GM21515 (cell line): Measurements from ENCODE around the gene SERGEF.

ENCODE experiments used
- ATAC-seq: cut with Tn5 transposase; IDR thresholded peaks from one replicate; pipeline ENCODE4 v1.9.1; 2021; ENCODE audit not compliant: unreplicated experiment

The SERGEF gene

DNA sequence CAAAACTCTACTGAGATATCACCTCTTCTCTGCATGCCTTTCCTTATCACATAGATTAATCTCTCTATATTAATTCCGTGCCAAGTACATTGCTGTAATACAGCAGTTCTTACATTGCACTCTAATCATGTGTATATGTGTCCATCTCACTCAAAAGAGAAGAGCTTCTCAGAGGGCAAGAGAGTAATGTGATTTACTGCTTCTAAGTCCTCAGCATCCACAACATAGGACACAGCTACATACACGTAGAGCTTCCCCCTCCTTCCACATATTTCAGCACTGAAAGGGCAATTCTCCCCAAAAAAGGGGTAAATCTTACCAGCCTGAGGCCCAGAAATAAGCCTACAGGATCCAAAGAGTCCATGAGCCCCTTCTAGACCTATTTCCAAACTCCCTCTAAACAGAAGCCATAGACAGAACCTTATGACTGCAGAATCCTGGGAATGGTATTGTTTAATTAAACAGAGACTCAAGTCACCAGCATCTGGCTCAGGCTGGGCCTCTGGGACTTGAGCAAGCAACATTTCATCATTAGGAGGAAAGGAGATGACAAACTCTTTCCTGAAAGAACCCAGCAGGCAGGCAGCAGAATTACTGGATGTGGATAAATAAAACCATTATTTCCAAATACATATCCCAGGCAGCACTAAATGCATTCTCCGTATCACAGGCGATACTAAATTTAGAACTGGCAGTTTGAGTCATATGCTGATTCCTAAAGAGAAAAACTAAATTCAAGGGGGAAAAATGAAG lies 191.0 kb downstream of the SERGEF start:
- no peak for ATAC-seq

GRCh38 chr11:17816232-17816931 lies 196.5 kb downstream of the SERGEF start:
- no peak for ATAC-seq

DNA sequence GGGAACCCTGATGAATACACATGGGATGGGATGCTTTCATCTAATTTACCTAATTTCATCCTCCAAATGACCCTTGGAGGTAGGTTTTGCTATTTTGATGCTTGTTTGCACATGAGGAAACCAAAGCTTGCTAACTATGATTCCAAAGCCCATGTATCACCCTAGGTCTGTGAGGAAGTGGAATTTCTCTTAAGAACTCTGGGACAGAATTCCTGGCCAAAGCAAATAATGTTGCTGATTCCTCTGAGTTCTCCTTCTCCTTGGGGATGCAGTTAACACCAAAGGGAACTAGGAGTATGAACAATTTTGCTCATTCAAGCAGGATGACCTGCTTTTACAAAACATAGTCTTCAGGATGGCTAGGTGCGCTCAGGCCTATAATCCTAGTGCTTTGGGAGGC lies 198.3 kb downstream of the SERGEF start:
- ATAC-seq = no peak

GRCh38 chr11:17813391-17814059 lies 199.3 kb downstream of the SERGEF start:
- ATAC-seq = no peak

- ATAC-seq = no peak
Measured at GRCh38 chr11:17812865-17813187, 200.0 kb downstream of the SERGEF start.

- ATAC-seq = no peak
Measured at GRCh38 chr11:17812091-17812864, 200.6 kb downstream of the SERGEF start.

GRCh38 chr11:17811352-17811751 lies 201.5 kb downstream of the SERGEF start:
- no peak for ATAC-seq

DNA sequence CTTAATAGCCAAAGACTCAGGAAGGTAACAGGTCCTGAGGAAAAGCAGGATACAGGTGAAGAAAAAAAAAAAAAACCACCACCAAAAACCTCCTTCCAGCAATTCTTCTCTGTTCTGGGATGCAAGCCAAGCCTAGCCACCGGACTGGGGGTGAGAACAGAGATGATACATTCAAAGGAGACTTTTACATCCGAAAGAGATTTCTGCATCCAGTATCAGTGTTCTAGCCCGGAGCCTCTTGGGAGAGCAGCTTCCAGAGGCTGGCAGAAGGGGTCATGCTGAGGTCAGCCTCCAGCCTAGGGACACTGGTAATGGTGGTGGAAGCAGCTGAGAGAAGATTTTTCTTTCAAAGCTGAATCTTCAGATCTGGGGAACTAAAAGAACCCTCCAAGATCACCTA lies 202.1 kb downstream of the SERGEF start:
- no peak for ATAC-seq

- ATAC-seq = no peak
Measured at GRCh38 chr11:17810041-17810440, 202.8 kb downstream of the SERGEF start.

GRCh38 chr11:17807034-17807433 lies 205.8 kb downstream of the SERGEF start:
- ATAC-seq = no peak

- no peak for ATAC-seq
Measured at GRCh38 chr11:17805873-17806272, 207.0 kb downstream of the SERGEF start.

GRCh38 chr11:17805043-17805442 lies 207.8 kb downstream of the SERGEF start:
- no peak for ATAC-seq

DNA sequence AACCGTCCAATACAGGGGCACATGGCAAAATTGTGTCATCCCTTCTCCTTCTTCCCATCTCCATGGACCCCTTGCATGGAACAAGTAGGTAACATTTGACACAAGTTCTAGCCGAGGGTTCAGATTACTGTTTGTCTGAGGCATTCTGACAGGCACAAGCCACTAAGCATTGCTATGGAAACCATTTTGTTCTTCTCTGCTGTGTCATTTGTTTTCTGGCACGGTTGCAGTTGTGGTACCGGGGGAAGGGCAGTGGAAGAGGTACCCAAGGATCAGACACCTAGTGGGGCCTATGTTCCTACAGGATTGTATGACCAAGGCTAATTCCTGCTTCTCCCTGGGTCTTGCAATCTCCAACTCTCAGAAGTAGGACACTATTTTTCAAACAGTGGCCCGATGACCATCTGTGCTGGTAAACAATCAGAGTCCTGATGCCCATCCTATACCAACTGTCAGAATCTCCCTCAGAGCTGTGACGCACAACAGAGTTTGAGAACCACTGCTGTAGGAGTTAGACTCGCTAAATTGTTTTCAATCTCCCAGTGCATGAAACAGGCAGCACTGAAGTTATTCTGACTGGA lies 209.0 kb downstream of the SERGEF start:
- no peak for ATAC-seq

DNA sequence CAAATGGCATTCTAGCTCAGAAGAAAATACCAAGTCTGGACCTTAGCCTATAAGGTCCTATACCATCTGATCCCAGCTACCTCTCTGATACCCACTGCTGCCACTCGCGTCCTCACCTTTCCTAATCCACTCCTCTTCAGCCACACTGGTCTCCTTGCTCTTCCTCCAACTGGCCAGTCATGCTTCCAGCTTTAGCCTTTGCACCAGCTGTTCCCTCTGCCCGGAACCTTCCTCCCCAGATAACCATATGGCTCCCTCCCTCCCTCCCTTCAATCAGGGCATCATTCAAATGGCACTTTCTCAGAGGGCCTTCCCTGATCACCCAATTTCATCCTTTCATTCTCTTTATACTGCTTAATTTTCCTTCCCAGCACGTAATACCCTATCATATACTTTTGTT lies 210.4 kb downstream of the SERGEF start:
- no peak for ATAC-seq

- ATAC-seq = no peak
Measured at GRCh38 chr11:17801166-17801565, 211.7 kb downstream of the SERGEF start.

DNA sequence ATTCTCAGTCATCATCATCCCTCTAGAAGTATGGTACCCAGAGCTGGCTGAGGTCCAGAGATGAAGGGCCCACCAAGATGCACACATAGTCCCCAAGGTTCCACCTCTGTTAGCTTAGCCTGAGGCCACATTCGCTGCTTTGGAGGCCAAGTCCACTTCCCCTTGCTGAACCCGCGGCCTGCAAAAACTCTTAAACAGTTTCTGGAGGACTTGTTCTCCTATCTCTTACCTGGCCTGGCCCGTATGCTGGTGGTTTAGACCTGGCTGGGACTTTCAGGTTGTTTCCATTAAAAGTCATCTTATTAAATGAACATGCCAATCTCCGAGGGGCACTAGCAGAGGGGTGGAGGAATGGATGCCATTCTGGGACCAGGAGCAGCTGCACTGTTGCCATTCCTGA lies 213.7 kb downstream of the SERGEF start:
- ATAC-seq = no peak

DNA sequence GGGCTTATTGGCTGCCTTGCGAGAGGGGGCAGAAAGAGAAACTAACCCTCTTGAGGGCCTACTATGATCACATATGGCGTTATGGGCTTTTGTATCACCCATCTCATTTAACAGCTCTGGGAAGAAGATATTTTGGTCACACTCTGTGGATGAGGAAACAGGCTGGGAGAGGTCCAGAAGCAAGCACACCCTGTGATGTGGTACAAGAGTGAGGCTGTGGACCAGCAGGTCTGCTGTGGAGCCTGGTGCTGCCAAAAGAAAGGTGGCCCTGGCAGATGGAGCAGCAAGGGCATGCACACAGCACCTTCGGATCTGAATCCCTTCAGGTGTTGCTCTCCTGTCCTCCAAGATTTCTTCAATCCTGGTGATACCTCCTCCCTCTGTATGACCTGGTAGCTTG lies 214.1 kb downstream of the SERGEF start:
- no peak for ATAC-seq

- no peak for ATAC-seq
Measured at GRCh38 chr11:17798253-17798652, 214.6 kb downstream of the SERGEF start.

GRCh38 chr11:17796154-17796553 lies 216.7 kb downstream of the SERGEF start:
- no peak for ATAC-seq

- ATAC-seq = no peak
Measured at GRCh38 chr11:17794981-17795380, 217.9 kb downstream of the SERGEF start.

DNA sequence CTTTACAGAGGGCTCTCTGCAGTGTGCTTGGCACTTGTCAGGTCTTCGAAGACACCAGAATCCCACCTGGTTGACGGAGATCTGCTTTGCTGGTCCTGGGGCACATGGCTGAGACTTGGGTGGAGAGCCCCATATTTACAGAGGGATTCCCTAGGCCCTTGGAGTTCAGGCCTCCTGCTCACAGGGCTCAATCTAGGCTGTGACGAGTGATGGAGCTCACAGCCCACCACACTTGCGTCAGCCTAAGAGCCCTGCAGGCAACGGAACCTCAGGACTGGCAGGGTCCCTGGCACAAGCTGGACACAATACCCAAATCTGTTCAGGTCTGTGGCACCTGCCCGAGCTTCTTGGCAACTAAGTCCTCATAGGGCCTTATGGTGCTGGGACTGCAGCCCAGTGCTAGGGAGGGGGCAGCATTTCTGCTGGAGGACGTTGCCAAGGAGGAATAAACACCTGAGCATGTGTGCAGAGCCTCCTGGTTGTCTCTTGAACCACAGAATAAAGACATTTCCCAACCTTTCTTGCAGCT lies 219.1 kb downstream of the SERGEF start:
- no peak for ATAC-seq
